Measurements from ENCODE around the gene KANSL2. TPM values are rescaled to one million over a fixed set of nuclear protein-coding genes. Genes with fewer than 3 reads are reported as not detected.

The KANSL2 gene
- total and polyA plus RNA-seq, 2 of the 13 experiments (the other 11 are each of a cell fraction or from before 2014, with no cell fraction given), result 24.1 to 41.3 TPM

DNA sequence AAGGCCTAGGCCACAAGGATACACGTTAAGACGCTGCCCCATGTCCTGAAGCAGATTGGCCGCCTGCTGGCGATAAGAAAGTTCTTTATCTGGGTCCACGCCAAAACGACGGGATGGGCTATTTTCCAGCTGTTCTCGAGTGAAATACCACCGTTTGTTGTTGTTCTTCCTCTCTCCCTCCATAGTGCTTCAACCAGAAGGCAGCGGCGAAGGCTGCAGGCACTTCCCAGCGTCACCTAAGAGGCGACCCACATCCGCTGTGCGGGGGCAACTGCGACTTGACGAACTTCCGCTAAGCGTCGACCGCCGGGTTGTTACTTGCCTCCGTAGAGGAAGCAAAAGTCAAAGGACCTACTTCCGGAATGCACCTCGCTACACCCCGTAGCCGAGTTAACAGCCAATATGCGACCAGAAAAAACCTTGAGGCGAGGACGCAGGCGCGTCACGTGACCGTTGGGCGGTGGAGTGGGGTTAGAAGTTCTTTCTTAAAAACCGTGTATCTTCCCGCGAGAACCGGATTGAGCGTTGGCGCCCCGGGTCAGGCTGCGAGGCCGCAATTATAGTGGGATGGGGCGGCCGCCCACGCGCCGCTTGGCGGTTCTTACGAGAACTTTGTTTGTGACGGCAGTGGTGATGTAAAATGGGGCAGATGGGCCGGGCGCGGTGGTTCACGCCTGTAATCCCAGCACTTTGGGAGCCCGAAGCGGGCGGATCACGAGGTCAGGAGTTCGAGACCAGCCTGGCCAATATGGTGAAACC is 34.6 kb upstream of the KANSL2 start, which contains the start of gene CCNT1 (continued):
- TF ChIP-seq, protein P1, sequence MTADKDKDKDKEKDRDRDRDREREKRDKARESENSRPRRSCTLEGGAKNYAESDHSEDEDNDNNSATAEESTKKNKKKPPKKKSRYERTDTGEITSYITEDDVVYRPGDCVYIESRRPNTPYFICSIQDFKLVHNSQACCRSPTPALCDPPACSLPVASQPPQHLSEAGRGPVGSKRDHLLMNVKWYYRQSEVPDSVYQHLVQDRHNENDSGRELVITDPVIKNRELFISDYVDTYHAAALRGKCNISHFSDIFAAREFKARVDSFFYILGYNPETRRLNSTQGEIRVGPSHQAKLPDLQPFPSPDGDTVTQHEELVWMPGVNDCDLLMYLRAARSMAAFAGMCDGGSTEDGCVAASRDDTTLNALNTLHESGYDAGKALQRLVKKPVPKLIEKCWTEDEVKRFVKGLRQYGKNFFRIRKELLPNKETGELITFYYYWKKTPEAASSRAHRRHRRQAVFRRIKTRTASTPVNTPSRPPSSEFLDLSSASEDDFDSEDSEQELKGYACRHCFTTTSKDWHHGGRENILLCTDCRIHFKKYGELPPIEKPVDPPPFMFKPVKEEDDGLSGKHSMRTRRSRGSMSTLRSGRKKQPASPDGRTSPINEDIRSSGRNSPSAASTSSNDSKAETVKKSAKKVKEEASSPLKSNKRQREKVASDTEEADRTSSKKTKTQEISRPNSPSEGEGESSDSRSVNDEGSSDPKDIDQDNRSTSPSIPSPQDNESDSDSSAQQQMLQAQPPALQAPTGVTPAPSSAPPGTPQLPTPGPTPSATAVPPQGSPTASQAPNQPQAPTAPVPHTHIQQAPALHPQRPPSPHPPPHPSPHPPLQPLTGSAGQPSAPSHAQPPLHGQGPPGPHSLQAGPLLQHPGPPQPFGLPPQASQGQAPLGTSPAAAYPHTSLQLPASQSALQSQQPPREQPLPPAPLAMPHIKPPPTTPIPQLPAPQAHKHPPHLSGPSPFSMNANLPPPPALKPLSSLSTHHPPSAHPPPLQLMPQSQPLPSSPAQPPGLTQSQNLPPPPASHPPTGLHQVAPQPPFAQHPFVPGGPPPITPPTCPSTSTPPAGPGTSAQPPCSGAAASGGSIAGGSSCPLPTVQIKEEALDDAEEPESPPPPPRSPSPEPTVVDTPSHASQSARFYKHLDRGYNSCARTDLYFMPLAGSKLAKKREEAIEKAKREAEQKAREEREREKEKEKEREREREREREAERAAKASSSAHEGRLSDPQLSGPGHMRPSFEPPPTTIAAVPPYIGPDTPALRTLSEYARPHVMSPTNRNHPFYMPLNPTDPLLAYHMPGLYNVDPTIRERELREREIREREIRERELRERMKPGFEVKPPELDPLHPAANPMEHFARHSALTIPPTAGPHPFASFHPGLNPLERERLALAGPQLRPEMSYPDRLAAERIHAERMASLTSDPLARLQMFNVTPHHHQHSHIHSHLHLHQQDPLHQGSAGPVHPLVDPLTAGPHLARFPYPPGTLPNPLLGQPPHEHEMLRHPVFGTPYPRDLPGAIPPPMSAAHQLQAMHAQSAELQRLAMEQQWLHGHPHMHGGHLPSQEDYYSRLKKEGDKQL (CRISPR knock-in tag; IDR thresholded peaks at IDR 0.05; ENCODE audit: low read depth), result no peak
- TF ChIP-seq CHD2 (IDR thresholded peaks at IDR 0.05; ENCODE audit: low read depth, low read length) (peak; percentile 96), RBM39 (IDR thresholded peaks at IDR 0.05; ENCODE audit: low read depth, low read length, poor library complexity, severe bottlenecking) (peak; percentile 35), CAMTA2 (CRISPR knock-in tag; IDR thresholded peaks at IDR 0.05; ENCODE audit: borderline replicate concordance) (peak; percentile 80; the same call in 1 of the 2 replicates), ZFP41 (CRISPR knock-in tag; IDR thresholded peaks at IDR 0.05; ENCODE audit: borderline replicate concordance) (no peak), NFIC (IDR thresholded peaks at IDR 0.05; ENCODE audit: low read length) (no peak), SPEN (CRISPR knock-in tag; IDR thresholded peaks at IDR 0.05; ENCODE audit: low read depth) (peak; percentile 90; the same call in 1 of the 2 replicates), ETV5 (CRISPR knock-in tag; IDR thresholded peaks at IDR 0.05; ENCODE audit: borderline replicate concordance) (peak; percentile 93), ATF7 (IDR thresholded peaks at IDR 0.05) (no peak), ATF7 (CRISPR knock-in tag; IDR thresholded peaks at IDR 0.05) (no peak), CHCHD3 (CRISPR knock-in tag; IDR thresholded peaks at IDR 0.05) (0 out of 2 replicates have a peak, but pooled peaks have one; percentile 38), ZMYM2 (CRISPR knock-in tag; IDR thresholded peaks at IDR 0.05) (peak; percentile 93), SKI (IDR thresholded peaks at IDR 0.05; ENCODE audit: partially characterized antibody) (peak; percentile 14), ZFP37 (CRISPR knock-in tag; IDR thresholded peaks at IDR 0.05; ENCODE audit: borderline replicate concordance) (0 out of 2 replicates have a peak, but pooled peaks have one; percentile 28), SMAD1 (CRISPR knock-in tag; IDR thresholded peaks at IDR 0.05; ENCODE audit: borderline replicate concordance, low read depth) (no peak), ZNF160 (CRISPR knock-in tag; IDR thresholded peaks at IDR 0.05) (peak; percentile 82), TAF1 (CRISPR knock-in tag; IDR thresholded peaks at IDR 0.05) (peak; percentile 84; the same call in 1 of the 2 replicates), SP4 (CRISPR knock-in tag; IDR thresholded peaks at IDR 0.05) (peak; percentile 65), SOX5 (CRISPR knock-in tag; IDR thresholded peaks at IDR 0.05; ENCODE audit: borderline replicate concordance) (peak; percentile 71)
- TF ChIP-seq, protein P2, sequence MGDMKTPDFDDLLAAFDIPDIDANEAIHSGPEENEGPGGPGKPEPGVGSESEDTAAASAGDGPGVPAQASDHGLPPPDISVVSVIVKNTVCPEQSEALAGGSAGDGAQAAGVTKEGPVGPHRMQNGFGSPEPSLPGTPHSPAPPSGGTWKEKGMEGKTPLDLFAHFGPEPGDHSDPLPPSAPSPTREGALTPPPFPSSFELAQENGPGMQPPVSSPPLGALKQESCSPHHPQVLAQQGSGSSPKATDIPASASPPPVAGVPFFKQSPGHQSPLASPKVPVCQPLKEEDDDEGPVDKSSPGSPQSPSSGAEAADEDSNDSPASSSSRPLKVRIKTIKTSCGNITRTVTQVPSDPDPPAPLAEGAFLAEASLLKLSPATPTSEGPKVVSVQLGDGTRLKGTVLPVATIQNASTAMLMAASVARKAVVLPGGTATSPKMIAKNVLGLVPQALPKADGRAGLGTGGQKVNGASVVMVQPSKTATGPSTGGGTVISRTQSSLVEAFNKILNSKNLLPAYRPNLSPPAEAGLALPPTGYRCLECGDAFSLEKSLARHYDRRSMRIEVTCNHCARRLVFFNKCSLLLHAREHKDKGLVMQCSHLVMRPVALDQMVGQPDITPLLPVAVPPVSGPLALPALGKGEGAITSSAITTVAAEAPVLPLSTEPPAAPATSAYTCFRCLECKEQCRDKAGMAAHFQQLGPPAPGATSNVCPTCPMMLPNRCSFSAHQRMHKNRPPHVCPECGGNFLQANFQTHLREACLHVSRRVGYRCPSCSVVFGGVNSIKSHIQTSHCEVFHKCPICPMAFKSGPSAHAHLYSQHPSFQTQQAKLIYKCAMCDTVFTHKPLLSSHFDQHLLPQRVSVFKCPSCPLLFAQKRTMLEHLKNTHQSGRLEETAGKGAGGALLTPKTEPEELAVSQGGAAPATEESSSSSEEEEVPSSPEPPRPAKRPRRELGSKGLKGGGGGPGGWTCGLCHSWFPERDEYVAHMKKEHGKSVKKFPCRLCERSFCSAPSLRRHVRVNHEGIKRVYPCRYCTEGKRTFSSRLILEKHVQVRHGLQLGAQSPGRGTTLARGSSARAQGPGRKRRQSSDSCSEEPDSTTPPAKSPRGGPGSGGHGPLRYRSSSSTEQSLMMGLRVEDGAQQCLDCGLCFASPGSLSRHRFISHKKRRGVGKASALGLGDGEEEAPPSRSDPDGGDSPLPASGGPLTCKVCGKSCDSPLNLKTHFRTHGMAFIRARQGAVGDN (CRISPR knock-in tag; IDR thresholded peaks at IDR 0.05), result peak; percentile 98
